Lung (tissue), 12 donors: ENCODE measurements around the gene COX10. TPM values are rescaled to one million over a fixed set of nuclear protein-coding genes. Genes with fewer than 3 reads are reported as not detected.

Source experiments
- ATAC-seq: fragments of 200-7000 bp; cut with Tn5 transposase; one replicate; pipeline ENCODE4 v1.9.1; 2020; ENCODE audit warnings: moderate number of reproducible peaks; ENCODE audit not compliant: insufficient read depth, low FRiP score
- DNase-seq, 3 donors: peaks; one replicate each; pipeline ENCODE4 v3.0.0-alpha.2; 2013 to 2017
- H3K27ac ChIP-seq, 2 donors: one replicate each; pipeline ENCODE4 v1.5.1; 2013; ENCODE audit warnings: mild to moderate bottlenecking in 2 of 2, moderate library complexity in 2 of 2, control low read depth in 1 of 2, inconsistent platforms in 1 of 2, low read depth in 1 of 2, low read length in 1 of 2
- H3K27me3 ChIP-seq, 3 donors: one replicate each; pipeline ENCODE4 v1.5.1; 2013; ENCODE audit warnings: low read length in 2 of 3; ENCODE audit not compliant: control insufficient read depth in 3 of 3, insufficient read depth in 3 of 3
- H3K36me3 ChIP-seq, 4 donors: one replicate each; pipeline ENCODE4 v1.5.1; 2013; ENCODE audit warnings: low read length in 4 of 4, mild to moderate bottlenecking in 1 of 4, moderate library complexity in 1 of 4; ENCODE audit not compliant: control insufficient read depth in 4 of 4, insufficient read depth in 4 of 4
- H3K4me1 ChIP-seq, 5 donors: one replicate each; pipeline ENCODE4 v1.5.1; 2013; ENCODE audit warnings: low read length in 5 of 5, mild to moderate bottlenecking in 2 of 5, moderate library complexity in 1 of 5; ENCODE audit not compliant: control insufficient read depth in 5 of 5, insufficient read depth in 5 of 5
- H3K4me3 ChIP-seq: one replicate; pipeline ENCODE4 v1.5.1; 2013; ENCODE audit warnings: mild to moderate bottlenecking, control low read depth, moderate library complexity
- H3K9ac ChIP-seq, 2 donors: one replicate each; pipeline ENCODE4 v1.5.1; 2013; ENCODE audit warnings: low read length in 2 of 2, control low read depth in 1 of 2; ENCODE audit not compliant: insufficient read depth in 1 of 2
- H3K9me3 ChIP-seq, 4 donors: one replicate each; pipeline ENCODE4 v1.5.1; 2013; ENCODE audit warnings: low read length in 3 of 4, mild to moderate bottlenecking in 1 of 4, moderate library complexity in 1 of 4; ENCODE audit not compliant: control insufficient read depth in 4 of 4, insufficient read depth in 3 of 4
- CTCF ChIP-seq: IDR thresholded peaks from 2 replicates; pipeline ENCODE4 v1.5.1; 2012; ENCODE audit warnings: mild to moderate bottlenecking; ENCODE audit errors: control extremely low read depth, extremely low read depth
- WGBS, 2 donors: extraction: QIAGEN DNeasy Blood & Tissue Kit; methylation state at CpG; one replicate each; pipeline ENCODE4 v1.1.7; 2013; 5-methylcytosine and 5-hydroxymethylcytosine counted together
- polyA plus RNA-seq, 2 donors: library from polyadenylated mRNA; stranded (reverse); fragments of 200-250 nt; gene quantifications; one replicate each; pipeline ENCODE4 v1.2.1, GENCODE V29; 2013
- total RNA-seq, 2 donors: library from RNA; depleted of rRNA in 1 of 2; stranded (reverse); fragments of >200 nt in 1 of 2; gene quantifications; one replicate each; pipeline ENCODE4 v1.2.1, GENCODE V29; 2014 to 2021
- donor health status: control.
- donor health status: control.
- donor health status: Bipolar disorder and iron deficiency.
- donor health status: healthy.
- donor health status: DM: yes; HTN: yes; CAD: no.

COX10 gene
- total and polyA plus RNA-seq, 4 donors = 6.4 to 17.9 (median 12.4) TPM

- Histone ChIP-seq H3K4me1 (peaks cover 0 to 1% (median 0%) of the 10 kb centered on the region in 5 donors), H3K9ac (no peak overlapping the region), H3K27me3 (no peaks in the 10 kb centered on the region), H3K36me3 (peaks cover 0 to 6% (median 2%) of the 10 kb centered on the region in 4 donors), H3K9me3 (peaks cover 0 to 4% (median 0%) of the 10 kb centered on the region in 4 donors), H3K27ac (no peak overlapping the region), H3K4me3 (no peak overlapping the region)
- ATAC-seq = no peak
- DNase-seq = no peak
- no peak for TF ChIP-seq CTCF
These were observed 11.7 kb upstream of the COX10 start for GRCh38 chr17:14057591-14057990.

GRCh38 chr17:14058051-14058450, 11.3 kb upstream of the COX10 start:
- H3K27me3 ChIP-seq = no peaks in the 10 kb centered on the region
- no peak overlapping the region for H3K27ac ChIP-seq
- ATAC-seq (no peak), DNase-seq (no peak)
- 79 to 82% methylated on average over 2 of the region's 2 CpGs for WGBS, 2 donors
- peaks cover 0 to 4% (median 0%) of the 10 kb centered on the region in 4 donors for H3K9me3 ChIP-seq
- peaks cover 0 to 9% (median 2%) of the 10 kb centered on the region in 4 donors for H3K36me3 ChIP-seq
- TF ChIP-seq CTCF = no peak
- H3K4me1 ChIP-seq = peaks cover 0 to 4% (median 0%) of the 10 kb centered on the region in 5 donors
- no peak overlapping the region for H3K4me3 ChIP-seq
- H3K9ac ChIP-seq = no peak overlapping the region

- no peak overlapping the region for H3K4me3 ChIP-seq
- peaks cover 0 to 4% (median 0%) of the 10 kb centered on the region in 5 donors for H3K4me1 ChIP-seq
- peaks cover 0 to 11% (median 3%) of the 10 kb centered on the region in 4 donors for H3K36me3 ChIP-seq
- no peaks in the 10 kb centered on the region for H3K27me3 ChIP-seq
- 92 to 95% methylated on average over 1 of the region's 1 CpG for WGBS, 2 donors
- no peak for DNase-seq
- H3K9me3 ChIP-seq = peaks cover 0 to 4% (median 0%) of the 10 kb centered on the region in 4 donors
- no peak for ATAC-seq
- no peak overlapping the region for H3K27ac ChIP-seq
- H3K9ac ChIP-seq = no peak overlapping the region
- TF ChIP-seq CTCF = no peak
These were observed 8.6 kb upstream of the COX10 start for GRCh38 chr17:14060706-14061105.
